ENCODE measurements around the gene MAML2.

DNA sequence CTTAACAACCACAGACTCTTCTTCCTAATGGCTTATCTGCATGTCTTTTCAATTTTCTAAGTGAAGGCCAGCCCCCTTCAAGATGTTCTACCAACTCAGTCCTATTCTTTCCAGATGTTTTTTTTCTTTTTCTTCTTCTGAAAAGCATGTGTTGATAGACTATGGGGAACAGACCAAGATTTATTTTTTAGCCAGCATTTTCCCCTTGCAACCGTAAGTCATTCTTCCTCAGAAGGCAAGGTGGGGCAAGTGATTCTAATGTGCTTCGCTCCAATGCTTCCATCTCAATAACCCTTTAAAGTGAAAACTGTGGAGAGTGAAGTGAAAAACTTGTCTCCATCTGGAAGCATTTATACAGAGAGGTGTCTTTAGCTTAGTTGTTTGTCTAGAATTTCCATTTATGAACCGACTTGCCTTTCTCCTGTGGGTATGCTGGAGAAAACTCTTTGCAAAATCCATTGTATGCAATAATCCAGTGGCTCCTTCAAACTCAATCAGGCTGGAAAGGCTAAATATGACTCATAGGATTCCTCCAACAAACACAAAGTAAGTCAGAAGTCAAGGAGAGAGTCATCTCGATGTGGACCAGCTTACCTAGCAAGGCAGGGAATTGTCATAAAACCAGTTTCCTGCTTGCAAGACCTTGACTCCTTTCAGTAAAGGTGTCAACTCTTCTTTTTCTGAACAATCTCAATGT lies 83.7 kb downstream of the MAML2 start:
- TF ChIP-seq, protein P1, sequence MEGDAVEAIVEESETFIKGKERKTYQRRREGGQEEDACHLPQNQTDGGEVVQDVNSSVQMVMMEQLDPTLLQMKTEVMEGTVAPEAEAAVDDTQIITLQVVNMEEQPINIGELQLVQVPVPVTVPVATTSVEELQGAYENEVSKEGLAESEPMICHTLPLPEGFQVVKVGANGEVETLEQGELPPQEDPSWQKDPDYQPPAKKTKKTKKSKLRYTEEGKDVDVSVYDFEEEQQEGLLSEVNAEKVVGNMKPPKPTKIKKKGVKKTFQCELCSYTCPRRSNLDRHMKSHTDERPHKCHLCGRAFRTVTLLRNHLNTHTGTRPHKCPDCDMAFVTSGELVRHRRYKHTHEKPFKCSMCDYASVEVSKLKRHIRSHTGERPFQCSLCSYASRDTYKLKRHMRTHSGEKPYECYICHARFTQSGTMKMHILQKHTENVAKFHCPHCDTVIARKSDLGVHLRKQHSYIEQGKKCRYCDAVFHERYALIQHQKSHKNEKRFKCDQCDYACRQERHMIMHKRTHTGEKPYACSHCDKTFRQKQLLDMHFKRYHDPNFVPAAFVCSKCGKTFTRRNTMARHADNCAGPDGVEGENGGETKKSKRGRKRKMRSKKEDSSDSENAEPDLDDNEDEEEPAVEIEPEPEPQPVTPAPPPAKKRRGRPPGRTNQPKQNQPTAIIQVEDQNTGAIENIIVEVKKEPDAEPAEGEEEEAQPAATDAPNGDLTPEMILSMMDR (IDR thresholded peaks at IDR 0.05): no peak
- TF ChIP-seq POLR2A (IDR thresholded peaks at IDR 0.05; ENCODE audit: low read depth) (no peak), EP300 (IDR thresholded peaks at IDR 0.05) (no peak)

All from esophagus muscularis mucosa (tissue), 4 donors.